Measurements from ENCODE around the gene PARVB.

DNA sequence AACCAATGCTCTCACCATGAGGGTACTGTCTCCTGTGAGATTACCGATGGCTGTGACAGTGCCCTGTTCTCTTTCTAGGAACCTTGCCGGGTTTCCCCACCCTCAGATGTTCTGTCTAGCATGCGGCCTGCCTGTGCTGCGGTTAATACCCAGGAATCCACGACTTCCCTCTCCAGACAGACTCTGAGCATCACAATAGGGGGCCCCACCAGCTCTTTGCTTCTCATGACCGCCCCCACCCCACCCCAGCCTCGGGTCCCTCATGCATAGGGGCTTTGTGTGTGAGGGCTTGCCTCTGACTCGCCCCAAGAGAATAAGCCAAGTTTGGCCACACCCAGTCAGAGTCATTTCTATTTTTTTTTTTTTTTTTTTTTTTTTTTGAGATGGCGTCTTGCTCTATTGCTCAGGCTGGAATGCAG lies 166.9 kb downstream of the PARVB start:
- TF ChIP-seq, protein P1, sequence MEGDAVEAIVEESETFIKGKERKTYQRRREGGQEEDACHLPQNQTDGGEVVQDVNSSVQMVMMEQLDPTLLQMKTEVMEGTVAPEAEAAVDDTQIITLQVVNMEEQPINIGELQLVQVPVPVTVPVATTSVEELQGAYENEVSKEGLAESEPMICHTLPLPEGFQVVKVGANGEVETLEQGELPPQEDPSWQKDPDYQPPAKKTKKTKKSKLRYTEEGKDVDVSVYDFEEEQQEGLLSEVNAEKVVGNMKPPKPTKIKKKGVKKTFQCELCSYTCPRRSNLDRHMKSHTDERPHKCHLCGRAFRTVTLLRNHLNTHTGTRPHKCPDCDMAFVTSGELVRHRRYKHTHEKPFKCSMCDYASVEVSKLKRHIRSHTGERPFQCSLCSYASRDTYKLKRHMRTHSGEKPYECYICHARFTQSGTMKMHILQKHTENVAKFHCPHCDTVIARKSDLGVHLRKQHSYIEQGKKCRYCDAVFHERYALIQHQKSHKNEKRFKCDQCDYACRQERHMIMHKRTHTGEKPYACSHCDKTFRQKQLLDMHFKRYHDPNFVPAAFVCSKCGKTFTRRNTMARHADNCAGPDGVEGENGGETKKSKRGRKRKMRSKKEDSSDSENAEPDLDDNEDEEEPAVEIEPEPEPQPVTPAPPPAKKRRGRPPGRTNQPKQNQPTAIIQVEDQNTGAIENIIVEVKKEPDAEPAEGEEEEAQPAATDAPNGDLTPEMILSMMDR (IDR thresholded peaks at IDR 0.05 in 2 of 3, conservative IDR thresholded peaks at IDR 0.05 in 1 of 3; ENCODE audit: control insufficient read depth in 2 of 3, extremely low read depth in 1 of 3, insufficient read depth in 1 of 3, low read depth in 3 of 3, low read length in 3 of 3): no peak
- TF ChIP-seq TARDBP (IDR thresholded peaks at IDR 0.05; ENCODE audit: borderline replicate concordance) (no peak), POLR2A (IDR thresholded peaks at IDR 0.05; ENCODE audit: low read depth, low read length) (no peak), NRF1 (conservative IDR thresholded peaks at IDR 0.05; ENCODE audit: low read depth, low read length) (no peak), IKZF1 (conservative IDR thresholded peaks at IDR 0.05) (no peak; the same call in 1 of the 2 replicates), ZZZ3 (IDR thresholded peaks at IDR 0.05; ENCODE audit: control insufficient read depth, insufficient read length, low read depth) (no peak), SPI1 (IDR thresholded peaks at IDR 0.05; ENCODE audit: borderline replicate concordance, insufficient read depth, low read depth, low read length) (no peak), NFYA (IDR thresholded peaks at IDR 0.05; ENCODE audit: borderline replicate concordance, low read depth, low read length) (no peak), EGR1 (IDR thresholded peaks at IDR 0.05; ENCODE audit: borderline replicate concordance in 1 of 2, low read depth in 2 of 2, low read length in 2 of 2) (no peak), YY1 (IDR thresholded peaks at IDR 0.05; ENCODE audit: low read depth, low read length) (no peak), GABPA (IDR thresholded peaks at IDR 0.05; ENCODE audit: low read depth) (no peak)
- TF ChIP-seq, protein P2, sequence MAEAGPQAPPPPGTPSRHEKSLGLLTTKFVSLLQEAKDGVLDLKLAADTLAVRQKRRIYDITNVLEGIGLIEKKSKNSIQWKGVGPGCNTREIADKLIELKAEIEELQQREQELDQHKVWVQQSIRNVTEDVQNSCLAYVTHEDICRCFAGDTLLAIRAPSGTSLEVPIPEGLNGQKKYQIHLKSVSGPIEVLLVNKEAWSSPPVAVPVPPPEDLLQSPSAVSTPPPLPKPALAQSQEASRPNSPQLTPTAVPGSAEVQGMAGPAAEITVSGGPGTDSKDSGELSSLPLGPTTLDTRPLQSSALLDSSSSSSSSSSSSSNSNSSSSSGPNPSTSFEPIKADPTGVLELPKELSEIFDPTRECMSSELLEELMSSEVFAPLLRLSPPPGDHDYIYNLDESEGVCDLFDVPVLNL (IDR thresholded peaks at IDR 0.05; ENCODE audit: low read depth, low read length): no peak
- TF ChIP-seq, protein P3, sequence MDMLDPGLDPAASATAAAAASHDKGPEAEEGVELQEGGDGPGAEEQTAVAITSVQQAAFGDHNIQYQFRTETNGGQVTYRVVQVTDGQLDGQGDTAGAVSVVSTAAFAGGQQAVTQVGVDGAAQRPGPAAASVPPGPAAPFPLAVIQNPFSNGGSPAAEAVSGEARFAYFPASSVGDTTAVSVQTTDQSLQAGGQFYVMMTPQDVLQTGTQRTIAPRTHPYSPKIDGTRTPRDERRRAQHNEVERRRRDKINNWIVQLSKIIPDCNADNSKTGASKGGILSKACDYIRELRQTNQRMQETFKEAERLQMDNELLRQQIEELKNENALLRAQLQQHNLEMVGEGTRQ (IDR thresholded peaks at IDR 0.05; ENCODE audit: borderline replicate concordance, low read depth, low read length): no peak
- TF ChIP-seq, protein P4, sequence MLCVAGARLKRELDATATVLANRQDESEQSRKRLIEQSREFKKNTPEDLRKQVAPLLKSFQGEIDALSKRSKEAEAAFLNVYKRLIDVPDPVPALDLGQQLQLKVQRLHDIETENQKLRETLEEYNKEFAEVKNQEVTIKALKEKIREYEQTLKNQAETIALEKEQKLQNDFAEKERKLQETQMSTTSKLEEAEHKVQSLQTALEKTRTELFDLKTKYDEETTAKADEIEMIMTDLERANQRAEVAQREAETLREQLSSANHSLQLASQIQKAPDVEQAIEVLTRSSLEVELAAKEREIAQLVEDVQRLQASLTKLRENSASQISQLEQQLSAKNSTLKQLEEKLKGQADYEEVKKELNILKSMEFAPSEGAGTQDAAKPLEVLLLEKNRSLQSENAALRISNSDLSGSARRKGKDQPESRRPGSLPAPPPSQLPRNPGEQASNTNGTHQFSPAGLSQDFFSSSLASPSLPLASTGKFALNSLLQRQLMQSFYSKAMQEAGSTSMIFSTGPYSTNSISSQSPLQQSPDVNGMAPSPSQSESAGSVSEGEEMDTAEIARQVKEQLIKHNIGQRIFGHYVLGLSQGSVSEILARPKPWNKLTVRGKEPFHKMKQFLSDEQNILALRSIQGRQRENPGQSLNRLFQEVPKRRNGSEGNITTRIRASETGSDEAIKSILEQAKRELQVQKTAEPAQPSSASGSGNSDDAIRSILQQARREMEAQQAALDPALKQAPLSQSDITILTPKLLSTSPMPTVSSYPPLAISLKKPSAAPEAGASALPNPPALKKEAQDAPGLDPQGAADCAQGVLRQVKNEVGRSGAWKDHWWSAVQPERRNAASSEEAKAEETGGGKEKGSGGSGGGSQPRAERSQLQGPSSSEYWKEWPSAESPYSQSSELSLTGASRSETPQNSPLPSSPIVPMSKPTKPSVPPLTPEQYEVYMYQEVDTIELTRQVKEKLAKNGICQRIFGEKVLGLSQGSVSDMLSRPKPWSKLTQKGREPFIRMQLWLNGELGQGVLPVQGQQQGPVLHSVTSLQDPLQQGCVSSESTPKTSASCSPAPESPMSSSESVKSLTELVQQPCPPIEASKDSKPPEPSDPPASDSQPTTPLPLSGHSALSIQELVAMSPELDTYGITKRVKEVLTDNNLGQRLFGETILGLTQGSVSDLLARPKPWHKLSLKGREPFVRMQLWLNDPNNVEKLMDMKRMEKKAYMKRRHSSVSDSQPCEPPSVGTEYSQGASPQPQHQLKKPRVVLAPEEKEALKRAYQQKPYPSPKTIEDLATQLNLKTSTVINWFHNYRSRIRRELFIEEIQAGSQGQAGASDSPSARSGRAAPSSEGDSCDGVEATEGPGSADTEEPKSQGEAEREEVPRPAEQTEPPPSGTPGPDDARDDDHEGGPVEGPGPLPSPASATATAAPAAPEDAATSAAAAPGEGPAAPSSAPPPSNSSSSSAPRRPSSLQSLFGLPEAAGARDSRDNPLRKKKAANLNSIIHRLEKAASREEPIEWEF (IDR thresholded peaks at IDR 0.05; ENCODE audit: insufficient replicate concordance, low read depth, low read length): no peak

All from GM12878 (cell line).